HEK293 (cell line): ENCODE measurements around the gene IGFBP5.

Source experiments
- CTCF ChIP-seq: fragments of 450-650 bp; formaldehyde crosslinking; IDR thresholded peaks from 2 replicates; pipeline ENCODE4 v1.5.1; 2016; ENCODE audit warnings: missing biosample characterization, missing genetic modification characterization
- ELK4 ChIP-seq: IDR thresholded peaks from 2 replicates; pipeline ENCODE4 v1.6.1; 2011; ENCODE audit warnings: mild to moderate bottlenecking, low read depth, low read length, borderline replicate concordance
- IKZF3 ChIP-seq: fragments of 450-650 bp; IDR thresholded peaks from 2 replicates; pipeline ENCODE4 v1.5.0; 2018; ENCODE audit warnings: missing biosample characterization, mild to moderate bottlenecking, missing genetic modification characterization, moderate library complexity
- KLF8 ChIP-seq: fragments of 450-650 bp; formaldehyde crosslinking; IDR thresholded peaks from 2 replicates; pipeline ENCODE4 v1.5.1; 2016; ENCODE audit warnings: missing biosample characterization, missing genetic modification characterization
- MYNN ChIP-seq: fragments of 450-650 bp; formaldehyde crosslinking; IDR thresholded peaks from 2 replicates; pipeline ENCODE4 v1.5.1; 2016; ENCODE audit warnings: missing biosample characterization, missing genetic modification characterization, borderline replicate concordance
- PRDM1 ChIP-seq: fragments of 450-650 bp; formaldehyde crosslinking; IDR thresholded peaks from 2 replicates; pipeline ENCODE4; 2016; ENCODE audit warnings: missing biosample characterization, missing genetic modification characterization
- PRDM4 ChIP-seq: fragments of 450-650 bp; formaldehyde crosslinking; IDR thresholded peaks from 2 replicates; pipeline ENCODE4 v1.5.1; 2017; ENCODE audit warnings: missing biosample characterization, missing genetic modification characterization
- REPIN1 ChIP-seq: fragments of 450-650 bp; formaldehyde crosslinking; IDR thresholded peaks from 2 replicates; pipeline ENCODE4 v1.5.1; 2017; ENCODE audit warnings: missing biosample characterization, missing genetic modification characterization, low read depth
- YY1 ChIP-seq: fragments of 450-650 bp; formaldehyde crosslinking; IDR thresholded peaks from 2 replicates; pipeline ENCODE4 v1.5.1; 2018; ENCODE audit warnings: missing biosample characterization, missing genetic modification characterization
- ZBTB20 ChIP-seq: fragments of 450-650 bp; formaldehyde crosslinking; IDR thresholded peaks from 2 replicates; pipeline ENCODE4 v1.5.1; 2016; ENCODE audit warnings: missing biosample characterization, missing genetic modification characterization
- ZFP3 ChIP-seq: fragments of 450-650 bp; formaldehyde crosslinking; IDR thresholded peaks from 2 replicates; pipeline ENCODE4 v1.5.1; 2016; ENCODE audit warnings: low read depth, missing biosample characterization, missing genetic modification characterization
- ZFP37 ChIP-seq: fragments of 450-650 bp; formaldehyde crosslinking; IDR thresholded peaks from 2 replicates; pipeline ENCODE4 v1.5.1; 2016; ENCODE audit warnings: missing biosample characterization, missing genetic modification characterization
- ZNF155 ChIP-seq: fragments of 450-650 bp; formaldehyde crosslinking; IDR thresholded peaks from 2 replicates; pipeline ENCODE4 v1.5.1; 2016; ENCODE audit warnings: missing biosample characterization, missing genetic modification characterization
- ZNF16 ChIP-seq: fragments of 450-650 bp; formaldehyde crosslinking; IDR thresholded peaks from 2 replicates; pipeline ENCODE4 v1.5.1; 2016; ENCODE audit warnings: low read depth, missing biosample characterization, missing genetic modification characterization
- ZNF239 ChIP-seq: fragments of 450-650 bp; formaldehyde crosslinking; IDR thresholded peaks from 2 replicates; pipeline ENCODE4 v1.5.1; 2016; ENCODE audit warnings: missing biosample characterization, missing genetic modification characterization
- ZNF266 ChIP-seq: fragments of 450-650 bp; formaldehyde crosslinking; IDR thresholded peaks from 2 replicates; pipeline ENCODE4 v1.5.1; 2016; ENCODE audit warnings: missing biosample characterization, missing genetic modification characterization, low read depth
- ZNF280C ChIP-seq: fragments of 450-650 bp; formaldehyde crosslinking; IDR thresholded peaks from 2 replicates; pipeline ENCODE4 v1.5.1; 2016; ENCODE audit warnings: missing biosample characterization, missing genetic modification characterization
- ZNF311 ChIP-seq: fragments of 450-650 bp; formaldehyde crosslinking; IDR thresholded peaks from 2 replicates; pipeline ENCODE4 v1.5.1; 2017; ENCODE audit warnings: missing biosample characterization, missing genetic modification characterization, borderline replicate concordance
- ZNF354C ChIP-seq: fragments of 450-650 bp; formaldehyde crosslinking; IDR thresholded peaks from 2 replicates; pipeline ENCODE4 v1.5.1; 2016; ENCODE audit warnings: missing biosample characterization, missing genetic modification characterization, low read depth, borderline replicate concordance
- ZNF423 ChIP-seq: fragments of 450-650 bp; formaldehyde crosslinking; IDR thresholded peaks from 2 replicates; pipeline ENCODE4 v1.5.1; 2016; ENCODE audit warnings: missing biosample characterization, missing genetic modification characterization
- ZNF514 ChIP-seq: fragments of 450-650 bp; formaldehyde crosslinking; IDR thresholded peaks from 2 replicates; pipeline ENCODE4 v1.5.1; 2016; ENCODE audit warnings: missing biosample characterization, missing genetic modification characterization
- ZNF549 ChIP-seq: fragments of 450-650 bp; IDR thresholded peaks from 2 replicates; pipeline ENCODE4 v1.5.1; 2018; ENCODE audit warnings: missing biosample characterization, missing genetic modification characterization, mild to moderate bottlenecking, inconsistent platforms, moderate library complexity
- ZNF623 ChIP-seq: fragments of 450-650 bp; formaldehyde crosslinking; IDR thresholded peaks from 2 replicates; pipeline ENCODE4 v1.5.1; 2016; ENCODE audit warnings: missing biosample characterization, missing genetic modification characterization
- ZNF658 ChIP-seq: fragments of 450-650 bp; formaldehyde crosslinking; IDR thresholded peaks from 2 replicates; pipeline ENCODE4; 2016; ENCODE audit warnings: missing biosample characterization, missing genetic modification characterization
- ZNF670 ChIP-seq: fragments of 450-650 bp; formaldehyde crosslinking; IDR thresholded peaks from 2 replicates; pipeline ENCODE4 v1.5.1; 2016; ENCODE audit warnings: missing biosample characterization, missing genetic modification characterization, low read depth
- ZNF707 ChIP-seq: fragments of 450-650 bp; formaldehyde crosslinking; IDR thresholded peaks from 2 replicates; pipeline ENCODE4 v1.5.1; 2016; ENCODE audit warnings: missing biosample characterization, missing genetic modification characterization
- ZNF768 ChIP-seq: fragments of 450-650 bp; formaldehyde crosslinking; IDR thresholded peaks from 2 replicates; pipeline ENCODE4 v1.5.1; 2018; ENCODE audit warnings: missing biosample characterization, mild to moderate bottlenecking, missing genetic modification characterization
- ZNF792 ChIP-seq: fragments of 450-650 bp; formaldehyde crosslinking; IDR thresholded peaks from 2 replicates; pipeline ENCODE4 v1.5.1; 2016; ENCODE audit warnings: missing biosample characterization, missing genetic modification characterization
- ZNF843 ChIP-seq: fragments of 450-650 bp; formaldehyde crosslinking; IDR thresholded peaks from 2 replicates; pipeline ENCODE4 v1.5.1; 2016; ENCODE audit warnings: missing biosample characterization, missing genetic modification characterization
- ZXDB ChIP-seq: fragments of 450-650 bp; formaldehyde crosslinking; IDR thresholded peaks from 2 replicates; pipeline ENCODE4 v1.5.1; 2016; ENCODE audit warnings: missing biosample characterization, missing genetic modification characterization
- TF ChIP-seq, protein P1 (sequence below): fragments of 450-650 bp; formaldehyde crosslinking; IDR thresholded peaks from 2 replicates; pipeline ENCODE4 v1.5.1; 2016; ENCODE audit warnings: missing biosample characterization, missing genetic modification characterization
- TF ChIP-seq, protein P2 (sequence below): fragments of 450-650 bp; formaldehyde crosslinking; IDR thresholded peaks from 2 replicates; pipeline ENCODE4 v1.5.1; 2016; ENCODE audit warnings: missing biosample characterization, missing genetic modification characterization

IGFBP5 gene

DNA sequence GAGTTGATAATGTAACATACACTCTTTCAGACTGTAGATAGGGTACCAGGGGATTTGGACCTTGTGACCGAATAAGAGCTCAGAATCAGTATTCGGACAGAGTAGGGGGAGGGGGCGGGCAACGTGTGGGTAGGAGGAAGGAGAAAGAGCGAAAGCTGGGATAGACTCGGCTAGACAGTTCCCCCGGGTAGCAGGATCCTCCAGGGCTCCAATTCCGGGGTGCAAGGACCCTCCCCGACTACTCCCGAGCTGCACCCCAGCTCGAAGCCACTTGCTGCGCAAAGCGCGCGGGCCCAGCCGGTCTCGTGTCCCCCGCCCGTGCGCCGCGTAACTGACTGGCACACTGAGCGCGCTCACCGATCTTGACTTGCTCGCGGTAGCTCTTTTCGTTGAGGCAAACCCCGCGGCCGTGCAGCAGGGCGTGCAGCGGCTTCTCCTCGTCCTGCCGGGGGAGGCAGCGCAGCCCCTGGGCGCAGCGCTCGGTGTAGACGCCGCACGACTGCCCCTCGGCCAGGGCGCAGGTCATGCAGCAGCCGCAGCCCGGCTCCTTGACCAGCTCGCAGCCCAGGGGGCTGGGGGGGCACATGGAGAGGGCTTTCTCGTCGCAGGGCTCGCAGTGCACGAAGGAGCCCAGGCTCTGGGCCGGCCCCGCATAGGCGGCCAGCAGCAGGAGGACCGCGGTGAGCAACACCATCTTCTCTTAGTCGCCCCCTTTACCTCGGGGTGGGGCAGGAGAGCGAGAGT lies 1.1 kb downstream of the IGFBP5 start (continued):
- TF ChIP-seq ZNF549 = no peak
- TF ChIP-seq ZNF155 (tag by site-specific recombination) = no peak
- TF ChIP-seq ZNF514 = no peak
- no peak for TF ChIP-seq PRDM1
- no peak for TF ChIP-seq ZNF670 (tag by site-specific recombination)
- no peak for TF ChIP-seq ELK4
- no peak for TF ChIP-seq ZNF280C (tag by site-specific recombination)
- TF ChIP-seq ZNF707 (tag by site-specific recombination) = no peak
- no peak for TF ChIP-seq KLF8 (tag by site-specific recombination)
- TF ChIP-seq ZNF16 (tag by site-specific recombination) = no peak
- no peak for TF ChIP-seq ZNF354C
- 0 out of 2 replicates have a peak, but pooled peaks have one; percentile 7 for TF ChIP-seq ZFP3 (tag by site-specific recombination)
- TF ChIP-seq ZNF768 (tag by site-specific recombination) = no peak
- TF ChIP-seq ZNF623 = no peak
- no peak for TF ChIP-seq ZNF792 (tag by site-specific recombination)
- TF ChIP-seq ZBTB20 (tag by site-specific recombination) = peak; percentile 92
- no peak for TF ChIP-seq ZNF311 (tag by site-specific recombination)
- TF ChIP-seq REPIN1 (tag by site-specific recombination) = no peak
- no peak for TF ChIP-seq ZNF266
- no peak for TF ChIP-seq ZFP37
- TF ChIP-seq ZNF239 = no peak
- no peak for TF ChIP-seq MYNN (tag by site-specific recombination)
- TF ChIP-seq, protein P1, sequence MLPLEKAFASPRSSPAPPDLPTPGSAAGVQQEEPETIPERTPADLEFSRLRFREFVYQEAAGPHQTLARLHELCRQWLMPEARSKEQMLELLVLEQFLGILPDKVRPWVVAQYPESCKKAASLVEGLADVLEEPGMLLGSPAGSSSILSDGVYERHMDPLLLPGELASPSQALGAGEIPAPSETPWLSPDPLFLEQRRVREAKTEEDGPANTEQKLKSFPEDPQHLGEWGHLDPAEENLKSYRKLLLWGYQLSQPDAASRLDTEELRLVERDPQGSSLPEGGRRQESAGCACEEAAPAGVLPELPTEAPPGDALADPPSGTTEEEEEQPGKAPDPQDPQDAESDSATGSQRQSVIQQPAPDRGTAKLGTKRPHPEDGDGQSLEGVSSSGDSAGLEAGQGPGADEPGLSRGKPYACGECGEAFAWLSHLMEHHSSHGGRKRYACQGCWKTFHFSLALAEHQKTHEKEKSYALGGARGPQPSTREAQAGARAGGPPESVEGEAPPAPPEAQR (tag by site-specific recombination) = no peak
- no peak for TF ChIP-seq IKZF3 (tag by site-specific recombination)
- no peak for TF ChIP-seq ZNF423
- peak; percentile 87 for TF ChIP-seq CTCF
- TF ChIP-seq, protein P2, sequence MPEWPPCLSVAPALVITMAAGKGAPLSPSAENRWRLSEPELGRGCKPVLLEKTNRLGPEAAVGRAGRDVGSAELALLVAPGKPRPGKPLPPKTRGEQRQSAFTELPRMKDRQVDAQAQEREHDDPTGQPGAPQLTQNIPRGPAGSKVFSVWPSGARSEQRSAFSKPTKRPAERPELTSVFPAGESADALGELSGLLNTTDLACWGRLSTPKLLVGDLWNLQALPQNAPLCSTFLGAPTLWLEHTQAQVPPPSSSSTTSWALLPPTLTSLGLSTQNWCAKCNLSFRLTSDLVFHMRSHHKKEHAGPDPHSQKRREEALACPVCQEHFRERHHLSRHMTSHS (tag by site-specific recombination) = no peak
- TF ChIP-seq YY1 (tag by site-specific recombination) = no peak
- peak; percentile 70 for TF ChIP-seq ZXDB (tag by site-specific recombination)
- TF ChIP-seq ZNF658 = no peak
- no peak for TF ChIP-seq PRDM4 (tag by site-specific recombination)
- no peak for TF ChIP-seq ZNF843 (tag by site-specific recombination)
